Activated T-helper 1 cell treated with Interleukin-2 at 50 U/mL for 16 hours (primary cell): Measurements from ENCODE around the gene LILRA1.
"Not testable (repeated sequence)": the region's sequence is repeated elsewhere in the genome, so short reads cannot be mapped to it uniquely, and the experiment has no call there.

Experiments
- DNase-seq: peaks from one replicate; pipeline ENCODE4 v3.0.0-alpha.2; 2020; ENCODE audit warnings: low read depth

The LILRA1 gene

GRCh38 chr19:54624934-54625730, 31.7 kb downstream of the LILRA1 start:
- not testable (repeated sequence) for DNase-seq

- no peak for DNase-seq
Observed at GRCh38 chr19:54626757-54627156, 33.3 kb downstream of the LILRA1 start.

GRCh38 chr19:54627912-54628311, 34.5 kb downstream of the LILRA1 start:
- not testable (repeated sequence) for DNase-seq

- DNase-seq, result not testable (repeated sequence)
Observed at GRCh38 chr19:54630262-54630661, 36.8 kb downstream of the LILRA1 start, which contains the start of gene LILRB1. Gene LILRB1, plus strand, starts transcription at chr19:54630484. Its CDS starts 590 bp downstream, at chr19:54631074.

- DNase-seq, result no peak
Observed at GRCh38 chr19:54630782-54631181, 37.4 kb downstream of the LILRA1 start.

- DNase-seq, result not testable (repeated sequence)
Observed at GRCh38 chr19:54631489-54632337, 38.3 kb downstream of the LILRA1 start.

GRCh38 chr19:54632517-54632916, 39.1 kb downstream of the LILRA1 start:
- not testable (repeated sequence) for DNase-seq

- DNase-seq, result no peak
Observed at GRCh38 chr19:54633401-54633800, 40.0 kb downstream of the LILRA1 start.

- not testable (repeated sequence) for DNase-seq
Observed at GRCh38 chr19:54636081-54636480, 42.6 kb downstream of the LILRA1 start.

GRCh38 chr19:54638683-54639082, 45.3 kb downstream of the LILRA1 start:
- DNase-seq, result no peak

- not testable (repeated sequence) for DNase-seq
Observed at GRCh38 chr19:54642953-54643352, 49.5 kb downstream of the LILRA1 start.

- DNase-seq, result not testable (repeated sequence)
Observed at GRCh38 chr19:54643583-54643982, 50.2 kb downstream of the LILRA1 start.

- no peak for DNase-seq
Observed at GRCh38 chr19:54644056-54644455, 50.6 kb downstream of the LILRA1 start.

GRCh38 chr19:54646331-54646841, 53.0 kb downstream of the LILRA1 start:
- DNase-seq, result no peak

- DNase-seq, result no peak
Observed at GRCh38 chr19:54648129-54648528, 54.7 kb downstream of the LILRA1 start.

- no peak for DNase-seq
Observed at GRCh38 chr19:54650108-54650655, 56.8 kb downstream of the LILRA1 start.
